K562 (cell line): ENCODE measurements around the gene KATNAL2. TPM values are rescaled to one million over a fixed set of nuclear protein-coding genes. Genes with fewer than 3 reads are reported as not detected.

Experiments used
- ATAC-seq: fragments of 200-7000 bp; cut with Tn5 transposase; 3 replicates; pipeline ENCODE4 v1.9.1; 2020; ENCODE audit warnings: moderate library complexity
- BruUV-seq: library from RNA; stranded (reverse); fragments of 400-500 nt; replicated peaks from 2 replicates; lab custom pipeline; 2021; lab: Mats Ljungman, UMichigan
- CTCF ChIA-PET: fragments of 300-600 bp; formaldehyde crosslinking; extraction: SDS; loops from one replicate; lab custom pipeline; 2021; ENCODE audit warnings: low intra/inter-chr PET ratio; lab: Yijun Ruan, JAX
- POLR2A ChIA-PET: fragments of 300-600, 350-650 bp; sonication (Branson Sonifier 250); formaldehyde crosslinking; extraction: SDS; loops from one replicate; lab custom pipeline; 2021; ENCODE audit warnings: antibody characterized with exemption, inconsistent platforms; lab: Yijun Ruan, JAX
- DNase-seq, 4 experiments: peaks; one replicate each; pipeline versions ENCODE4 v3.0.0 to v3.0.0-alpha.2; 2011 to 2018; ENCODE audit warnings: low spot score in 3 of 4, mixed read lengths in 3 of 4; ENCODE audit errors: extremely low read depth in 1 of 4
- FAIRE-seq: peaks from 2 replicates; lab custom pipeline; 2011; peaks lifted over from hg19 to GRCh38; lab: Jason Lieb, UNC
- H2AFZ ChIP-seq: 2 replicates; pipeline ENCODE4 v1.6.0; 2011; ENCODE audit warnings: low read depth, low read length, control low read depth, inconsistent platforms
- H3K27ac ChIP-seq: fragments of 200-600 bp; 3 replicates; pipeline ENCODE4 v1.8.0; 2011; ENCODE audit warnings: low read depth, mild to moderate bottlenecking, control low read depth, inconsistent platforms, low read length, moderate library complexity, mixed read lengths; ENCODE audit errors: extremely low read depth
- H3K27me3 ChIP-seq, 2 experiments: fragments of 300-600 bp in 1 of 2; 2 replicates in 1 of 2; 3 replicates in 1 of 2; pipeline versions ENCODE4 v1.6.0 to v1.8.0; 2011; ENCODE audit warnings: inconsistent platforms in 2 of 2, low read length in 2 of 2, mild to moderate bottlenecking in 1 of 2, mixed read lengths in 1 of 2, moderate library complexity in 1 of 2; ENCODE audit not compliant: control insufficient read depth in 2 of 2, insufficient read depth in 2 of 2
- H3K36me3 ChIP-seq: fragments of 300-600 bp; 3 replicates; pipeline ENCODE4 v1.8.0; 2011; ENCODE audit warnings: mild to moderate bottlenecking, low read length, inconsistent platforms; ENCODE audit not compliant: control insufficient read depth, insufficient read depth
- H3K4me1 ChIP-seq, 2 experiments: fragments of 200-600 bp in 1 of 2; replicated peaks in 1 of 2; 2 replicates in 1 of 2; 3 replicates in 1 of 2; pipeline versions ENCODE4 v1.5.1 to v1.8.0; 2011; ENCODE audit warnings: inconsistent platforms in 2 of 2, low read length in 2 of 2, mild to moderate bottlenecking in 1 of 2, mixed read lengths in 1 of 2, moderate library complexity in 1 of 2; ENCODE audit not compliant: control insufficient read depth in 2 of 2, insufficient read depth in 2 of 2
- H3K4me2 ChIP-seq: 2 replicates; pipeline ENCODE4 v1.6.1; 2011; ENCODE audit warnings: low read length, control low read depth, inconsistent platforms, mixed read lengths; ENCODE audit not compliant: insufficient read depth
- H3K4me3 ChIP-seq: fragments of 200-600 bp; sonication (generic), shearing (Covaris generic); 2 replicates; pipeline ENCODE4 v1.5.1; 2016; ENCODE audit warnings: control low read depth, inconsistent platforms
- H3K79me2 ChIP-seq: fragments of 200-600 bp; 3 replicates; pipeline ENCODE4 v1.8.0; 2011; ENCODE audit warnings: low read length, inconsistent platforms; ENCODE audit not compliant: control insufficient read depth, insufficient read depth
- H3K9ac ChIP-seq, 2 experiments: 2 replicates each; pipeline versions ENCODE4 v1.6.0 to v1.6.1; 2011; ENCODE audit warnings: low read depth in 2 of 2, low read length in 2 of 2, control low read depth in 1 of 2, inconsistent platforms in 1 of 2, mild to moderate bottlenecking in 1 of 2, mixed read lengths in 1 of 2; ENCODE audit not compliant: insufficient read depth in 1 of 2
- H3K9me1 ChIP-seq: one replicate; pipeline ENCODE4 v1.6.0; 2011; ENCODE audit warnings: inconsistent platforms, mild to moderate bottlenecking, low read length, moderate library complexity; ENCODE audit not compliant: control insufficient read depth, insufficient read depth
- H3K9me3 ChIP-seq: replicated peaks from 2 replicates; pipeline ENCODE4 v1.5.1; 2011; ENCODE audit warnings: low read depth, low read length, inconsistent platforms; ENCODE audit not compliant: control insufficient read depth, insufficient read depth
- H4K20me1 ChIP-seq: replicated peaks from 2 replicates; pipeline ENCODE4 v1.6.1; 2011; ENCODE audit warnings: low read length, inconsistent platforms, mixed read lengths; ENCODE audit not compliant: control insufficient read depth, insufficient read depth
- NR2C2 ChIP-seq, 2 experiments: fragments of 200-800 bp in 1 of 2; sonication (Bioruptor generic) in 1 of 2; sonication (generic) in 1 of 2; formaldehyde crosslinking in 1 of 2; IDR thresholded peaks; 2 replicates each; pipeline versions ENCODE4 v1.6.1 to v1.8.0; 2016 to 2022; ENCODE audit warnings: mild to moderate bottlenecking in 1 of 2, missing compliant biosample characterization in 1 of 2, missing genetic modification characterization in 1 of 2, missing genetic modification reagents in 1 of 2
- NRF1 ChIP-seq, 2 experiments: fragments of 450-650 bp; IDR thresholded peaks in 1 of 2; conservative IDR thresholded peaks in 1 of 2; 2 replicates each; pipeline ENCODE4 v1.6.1; 2014; ENCODE audit warnings: mild to moderate bottlenecking in 2 of 2
- WGBS: fragments of 100-300 bp; shearing (Covaris generic); methylation state at CpG from one replicate; pipeline ENCODE4 v1.1.6; 2016; ENCODE audit warnings: low coverage, mixed read lengths; ENCODE audit not compliant: insufficient coverage; ENCODE audit errors: missing lambda C conversion rate; 5-methylcytosine and 5-hydroxymethylcytosine counted together
- in situ Hi-C: fragments of 300-500 bp; cut with MboI; formaldehyde crosslinking; loops from 4 replicates; pipeline ENCODE4 v1.15.0; 2018; ENCODE audit warnings: inconsistent platforms, mixed read lengths
- intact Hi-C: fragments of 100-400 bp; cut with micrococcal nuclease; formaldehyde crosslinking; loops from 2 replicates; pipeline ENCODE4 v1.14.2; 2022
- polyA plus RNA-seq, 8 experiments: library from polyadenylated mRNA; depleted of rRNA in 4 of 8; stranded (reverse) in 5 of 8; unstranded in 3 of 8; fragments of >200 nt; fragmentation: Nextera tagmentation in 2 of 8; fragmentation: Illumina TruSeq in 1 of 8; extraction: Ambion mirVana in 2 of 8; extraction: Trizol in 1 of 8; gene quantifications; 2 replicates each; pipeline versions ENCODE4 v1.2.1 to v1.2.3, GENCODE V29; 2011 to 2014; ENCODE audit warnings: inconsistent platforms in 1 of 8, missing spikeins in 1 of 8
- total RNA-seq, 7 experiments: library from RNA; depleted of rRNA in 6 of 7; stranded (reverse); fragments of >200 nt in 6 of 7; fragmentation: Illumina TruSeq in 2 of 7; extraction: Trizol in 2 of 7; gene quantifications; 2 replicates each; pipeline versions ENCODE4 v1.2.1 to v1.2.3, GENCODE V29; 2011 to 2021; ENCODE audit warnings: low replicate concordance in 1 of 7

KATNAL2 gene
- total and polyA plus RNA-seq, 9 of the 15 experiments (the other 6 are each of a cell fraction or from before 2014, with no cell fraction given), result 0.08 to 1.2 (median 0.48) TPM

DNA sequence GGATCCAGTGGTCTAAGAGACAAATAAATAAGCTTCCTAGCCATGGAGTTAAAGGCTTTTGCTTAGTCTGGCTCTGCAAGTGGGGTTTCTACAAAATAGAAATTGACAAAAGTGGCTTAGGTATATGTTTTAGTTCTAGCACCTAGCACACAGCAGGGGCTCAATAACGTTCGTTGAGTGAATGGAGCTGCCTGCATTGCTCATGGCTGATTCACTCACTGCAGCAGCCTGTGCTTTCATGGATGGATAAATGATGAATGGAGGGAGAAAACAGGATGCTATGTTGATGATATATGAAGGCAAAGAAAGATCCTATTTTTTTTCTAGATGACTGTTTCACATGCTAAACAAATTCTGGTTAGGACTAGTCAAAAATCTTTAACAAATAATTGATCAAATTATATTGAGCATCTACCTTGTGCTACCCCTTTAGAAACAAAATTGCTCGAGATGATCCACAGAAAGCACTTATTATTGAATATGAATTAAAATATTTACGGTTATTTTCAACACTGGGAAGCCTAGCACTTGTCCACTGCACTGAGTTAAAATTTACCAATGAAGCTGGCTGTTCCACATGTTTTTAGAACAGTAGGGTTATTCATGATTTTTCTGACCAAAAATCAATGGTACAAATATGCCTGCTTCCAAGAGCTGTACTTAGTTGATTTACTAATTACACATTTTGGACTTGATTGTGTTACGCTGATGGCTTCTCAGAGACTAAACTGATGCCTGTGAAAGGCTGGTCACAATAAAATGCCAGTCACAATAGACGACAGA lies 193.3 kb downstream of the KATNAL2 start:
- in situ Hi-C loops, result no loop called here
- ATAC-seq, result no peak
- Histone ChIP-seq H3K9me1 (no peaks in the 10 kb centered on the region), H3K79me2 (no peaks in the 10 kb centered on the region), H3K9me3 (no peaks in the 10 kb centered on the region), H3K9ac (no peak overlapping the region), H3K4me1 (no peaks in the 10 kb centered on the region), H3K4me3 (no peak overlapping the region), H4K20me1 (no peaks in the 10 kb centered on the region), H3K4me2 (no peak overlapping the region), H3K36me3 (peaks cover 53% of the 10 kb centered on the region; the same call in 2 of the 3 replicates), H3K27me3 (no peaks in the 10 kb centered on the region), H3K27ac (no peak overlapping the region), H2AFZ (no peak overlapping the region)
- TF ChIP-seq NR2C2 (CRISPR knock-in tag; IDR thresholded peaks at IDR 0.05), result no peak
- TF ChIP-seq NR2C2 (tag; IDR thresholded peaks at IDR 0.05), result no peak
- no TSS peak for BruUV-seq
- DNase-seq, result no peak
- FAIRE-seq, result no peak
- POLR2A ChIA-PET, result no interaction called here
- 78% methylated on average over 6 of the region's 6 CpGs for WGBS
- CTCF ChIA-PET, result no interaction called here
- intact Hi-C loops, result no loop called here

DNA sequence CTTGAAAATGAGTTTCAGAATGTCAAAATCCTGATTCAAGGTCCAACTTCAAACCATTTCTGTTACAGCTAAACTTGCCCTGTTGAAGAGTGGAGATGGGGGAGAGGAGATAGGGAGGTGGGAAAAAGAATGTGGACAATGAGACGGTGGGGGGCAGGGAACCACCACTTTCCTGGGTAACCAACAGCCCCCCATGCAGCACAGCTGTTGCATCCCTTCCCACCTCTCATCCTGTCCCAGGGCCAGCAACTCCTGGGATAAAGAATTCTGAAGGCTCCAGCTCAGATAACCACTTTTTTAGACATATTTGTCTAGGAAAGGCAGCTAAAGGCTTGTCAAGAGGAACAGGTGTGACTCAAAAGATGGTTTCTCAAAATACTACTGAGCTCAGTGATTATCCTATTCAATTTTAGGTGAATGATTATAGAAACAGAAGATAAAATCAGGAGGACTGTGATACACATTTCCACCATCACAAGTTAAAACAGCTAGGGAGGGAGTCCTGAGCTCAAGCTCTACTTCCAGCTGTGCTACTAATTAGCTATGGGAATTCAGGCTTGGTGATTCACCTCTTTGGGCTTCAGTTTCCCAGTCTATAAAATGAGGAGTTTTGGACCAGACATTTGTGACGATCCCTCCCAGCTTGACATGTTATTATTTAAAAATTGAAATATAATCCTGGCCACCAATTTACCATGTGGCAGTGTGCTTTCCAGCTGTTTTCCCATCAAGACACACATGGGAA lies 196.6 kb downstream of the KATNAL2 start:
- no peak for FAIRE-seq
- no TSS peak for BruUV-seq
- intact Hi-C loops, result no loop called here

More for the DNA sequence above, 196.6 kb downstream of the KATNAL2 start:
- H3K4me2 ChIP-seq, result no peak overlapping the region
- H3K4me3 ChIP-seq, result no peak overlapping the region
- H4K20me1 ChIP-seq, result no peaks in the 10 kb centered on the region
- ChIA-PET CTCF (no interaction called here), POLR2A (interaction anchor here (0.7 to 1.0 kb wide), 4 partner anchors 11 to 96 kb away, joined by 3 read pairs; partner anchors contain the start of gene HDHD2)
- H3K4me1 ChIP-seq, result no peaks in the 10 kb centered on the region
- no peaks in the 10 kb centered on the region for H3K27me3 ChIP-seq
- H3K27ac ChIP-seq, result no peak overlapping the region
- H3K79me2 ChIP-seq, result no peaks in the 10 kb centered on the region
- DNase-seq (no peak), ATAC-seq (no peak)
- H2AFZ ChIP-seq, result no peak overlapping the region
- no peaks in the 10 kb centered on the region for H3K9me3 ChIP-seq
- in situ Hi-C loops, result no loop called here
- no peak for TF ChIP-seq NRF1 (conservative IDR thresholded peaks at IDR 0.05 in 1 of 2, IDR thresholded peaks at IDR 0.05 in 1 of 2)
- WGBS, result 83% methylated on average over 2 of the region's 2 CpGs
- no peak overlapping the region for H3K9ac ChIP-seq
- H3K9me1 ChIP-seq, result no peaks in the 10 kb centered on the region
- peaks cover 37% of the 10 kb centered on the region; the same call in 2 of the 3 replicates for H3K36me3 ChIP-seq
